ENCODE results near the gene SUGCT.

- TF ChIP-seq YY1 (IDR thresholded peaks at IDR 0.05; ENCODE audit: insufficient read depth, insufficient read length) (no peak), ZNF274 (IDR thresholded peaks at IDR 0.05; ENCODE audit: low read depth, low read length) (no peak)
These were observed 470.0 kb downstream of the SUGCT start for GRCh38 chr7:40604601-40605438.
